Astrocyte of the spinal cord (primary cell): ENCODE results near the gene SRCIN1.

Source experiments
- DNase-seq: peaks from one replicate; pipeline ENCODE4 v3.0.0; 2011; ENCODE audit warnings: low read depth, low spot score
- H3K4me3 ChIP-seq: 2 replicates; pipeline ENCODE4 v1.5.1; 2011; ENCODE audit warnings: low read depth, mild to moderate bottlenecking, low read length, moderate library complexity
- in situ Hi-C: cut with HindIII; loops from 2 replicates; pipeline ENCODE4 v1.10.0; 2017; ENCODE audit warnings: low sequenced_read_pairs
- TF ChIP-seq, protein P1 (sequence below): IDR thresholded peaks from 2 replicates; pipeline ENCODE4 v1.5.1; 2012; ENCODE audit warnings: low read depth, mild to moderate bottlenecking, low read length, inconsistent platforms

Gene SRCIN1

GRCh38 chr17:38568274-38568673 is 37.5 kb downstream of the SRCIN1 start:
- TF ChIP-seq, protein P1, sequence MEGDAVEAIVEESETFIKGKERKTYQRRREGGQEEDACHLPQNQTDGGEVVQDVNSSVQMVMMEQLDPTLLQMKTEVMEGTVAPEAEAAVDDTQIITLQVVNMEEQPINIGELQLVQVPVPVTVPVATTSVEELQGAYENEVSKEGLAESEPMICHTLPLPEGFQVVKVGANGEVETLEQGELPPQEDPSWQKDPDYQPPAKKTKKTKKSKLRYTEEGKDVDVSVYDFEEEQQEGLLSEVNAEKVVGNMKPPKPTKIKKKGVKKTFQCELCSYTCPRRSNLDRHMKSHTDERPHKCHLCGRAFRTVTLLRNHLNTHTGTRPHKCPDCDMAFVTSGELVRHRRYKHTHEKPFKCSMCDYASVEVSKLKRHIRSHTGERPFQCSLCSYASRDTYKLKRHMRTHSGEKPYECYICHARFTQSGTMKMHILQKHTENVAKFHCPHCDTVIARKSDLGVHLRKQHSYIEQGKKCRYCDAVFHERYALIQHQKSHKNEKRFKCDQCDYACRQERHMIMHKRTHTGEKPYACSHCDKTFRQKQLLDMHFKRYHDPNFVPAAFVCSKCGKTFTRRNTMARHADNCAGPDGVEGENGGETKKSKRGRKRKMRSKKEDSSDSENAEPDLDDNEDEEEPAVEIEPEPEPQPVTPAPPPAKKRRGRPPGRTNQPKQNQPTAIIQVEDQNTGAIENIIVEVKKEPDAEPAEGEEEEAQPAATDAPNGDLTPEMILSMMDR: no peak
- in situ Hi-C loops: no loop called here
- no peak overlapping the region for H3K4me3 ChIP-seq
- DNase-seq: no peak

DNA sequence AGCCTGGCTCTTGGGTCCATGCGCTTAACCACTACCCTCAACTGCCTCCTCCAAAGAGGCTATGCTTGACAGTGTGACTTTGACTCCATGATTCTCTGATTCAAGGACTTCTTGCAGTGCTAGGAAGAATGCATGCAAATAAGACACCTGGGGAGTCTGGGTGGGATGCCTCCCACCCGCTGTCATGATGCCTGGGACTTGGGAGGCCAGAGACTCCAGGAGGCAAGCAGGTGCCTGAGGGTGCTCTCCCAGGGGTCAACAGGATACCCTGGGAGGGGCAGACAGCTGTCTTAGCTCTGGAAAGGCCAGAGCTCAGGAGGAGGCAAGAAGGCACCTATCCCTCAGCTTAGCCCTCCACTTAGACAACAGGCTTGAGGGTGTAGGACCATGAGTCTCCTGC is 38.4 kb downstream of the SRCIN1 start:
- H3K4me3 ChIP-seq: no peak overlapping the region
- in situ Hi-C loops: no loop called here
- TF ChIP-seq, protein P1: no peak
- no peak for DNase-seq

DNA sequence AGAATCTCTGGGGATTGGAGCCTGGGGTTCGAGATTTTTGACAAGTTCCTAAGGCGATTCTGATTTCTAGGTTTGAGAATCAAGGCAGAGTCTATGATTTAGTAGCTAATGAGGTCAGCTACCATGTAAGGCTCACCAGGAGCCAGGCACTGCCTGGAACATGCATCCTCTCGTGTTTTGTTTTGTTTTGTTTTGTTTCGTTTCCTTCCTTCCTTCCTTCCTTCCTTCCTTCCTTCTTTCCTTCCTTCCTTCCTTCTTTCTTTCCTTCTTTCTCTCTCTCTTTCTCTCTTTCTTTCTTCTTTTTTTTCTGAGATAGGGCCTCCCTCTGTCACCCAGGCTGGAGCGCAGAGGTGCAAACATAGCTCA is 39.1 kb downstream of the SRCIN1 start:
- in situ Hi-C loops: no loop called here
- H3K4me3 ChIP-seq: no peak overlapping the region
- TF ChIP-seq, protein P1: no peak
- no peak for DNase-seq

DNA sequence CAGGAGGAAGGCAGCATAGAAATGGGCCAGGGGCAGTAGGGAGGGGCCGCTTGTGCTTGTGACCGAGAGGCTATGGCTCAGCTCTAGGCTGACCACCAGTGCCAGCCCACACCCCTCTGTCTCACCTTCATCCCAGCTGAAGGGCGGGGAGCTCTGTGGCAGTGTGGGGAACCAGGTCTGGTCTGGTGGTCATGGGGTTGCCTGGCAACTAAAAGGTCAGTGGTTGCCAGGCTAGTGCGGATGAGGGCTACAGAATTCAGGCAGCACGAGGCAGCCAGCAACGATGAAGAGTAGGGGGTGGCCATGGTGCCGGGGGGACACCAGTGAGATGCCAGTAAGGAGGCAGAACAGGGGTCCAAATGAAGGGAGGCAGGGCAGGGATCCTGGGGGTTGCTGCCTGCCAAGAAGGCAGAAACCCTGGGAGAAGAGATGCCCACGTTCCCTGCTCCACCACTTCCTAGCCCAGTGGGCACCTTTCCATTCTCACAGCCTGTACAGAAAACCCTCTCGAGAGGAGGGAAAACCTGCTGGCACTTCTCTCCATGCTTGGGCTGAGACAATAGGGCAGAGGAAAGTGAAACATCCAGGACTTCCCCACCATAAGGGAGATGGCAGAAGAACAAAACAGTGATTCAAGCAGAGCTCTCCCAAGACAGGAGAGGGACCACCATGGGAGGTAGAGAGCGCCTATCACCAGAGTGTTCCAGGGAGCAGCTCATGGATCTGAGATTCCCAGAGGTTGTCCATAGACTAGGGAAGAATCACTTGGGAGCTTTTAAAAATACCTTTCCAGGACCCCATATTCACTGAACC is 39.7 kb downstream of the SRCIN1 start:
- H3K4me3 ChIP-seq: no peak overlapping the region
- TF ChIP-seq, protein P1: no peak
- DNase-seq: no peak
- in situ Hi-C loops: no loop called here

- TF ChIP-seq, protein P1: no peak
- in situ Hi-C loops: no loop called here
- no peak for DNase-seq
- H3K4me3 ChIP-seq: no peak overlapping the region
These were observed 40.9 kb downstream of the SRCIN1 start for GRCh38 chr17:38564869-38565268.

GRCh38 chr17:38564254-38564837 is 41.4 kb downstream of the SRCIN1 start:
- DNase-seq: no peak
- TF ChIP-seq, protein P1: no peak
- in situ Hi-C loops: no loop called here
- no peak overlapping the region for H3K4me3 ChIP-seq
